ENCODE measurements around the gene ZNF771. TPM values are rescaled to one million over a fixed set of nuclear protein-coding genes. Genes with fewer than 3 reads are reported as not detected.

ZNF771 gene
- total and polyA plus RNA-seq, 9 of the 15 experiments (the other 6 are each of a cell fraction or from before 2014, with no cell fraction given): 1.5 to 12.6 (median 4.4) TPM

- peak; percentile 31 for TF ChIP-seq E2F8 (IDR thresholded peaks at IDR 0.05; ENCODE audit: low read depth, partially characterized antibody)
- TF ChIP-seq TFE3 (CRISPR knock-in tag; IDR thresholded peaks at IDR 0.05): no peak
- TF ChIP-seq EWSR1 (IDR thresholded peaks at IDR 0.05; ENCODE audit: borderline replicate concordance, low read depth, partially characterized antibody): no peak
- TF ChIP-seq ZNF592 (IDR thresholded peaks at IDR 0.05): peak; percentile 89
- peak; percentile 65 for TF ChIP-seq CXXC5 (CRISPR knock-in tag; IDR thresholded peaks at IDR 0.05)
- TF ChIP-seq KDM4B (IDR thresholded peaks at IDR 0.05; ENCODE audit: borderline replicate concordance in 2 of 2, low read depth in 1 of 2): peak in 1 of 2 experiments; percentile 69; a peak in 1 of 4 replicates
- TF ChIP-seq DPF2 (IDR thresholded peaks at IDR 0.05): peak; percentile 50; the same call in 1 of the 2 replicates
- 0 out of 2 replicates have a peak, but pooled peaks have one; percentile 54 for TF ChIP-seq ZNF830 (CRISPR knock-in tag; IDR thresholded peaks at IDR 0.05)
- TF ChIP-seq BCL6 (CRISPR knock-in tag; IDR thresholded peaks at IDR 0.05): no peak
- TF ChIP-seq L3MBTL2 (IDR thresholded peaks at IDR 0.05): peak; percentile 85
- peak; percentile 86 for TF ChIP-seq ETV1 (tag; conservative IDR thresholded peaks at IDR 0.05; ENCODE audit: low read depth)
- TF ChIP-seq ZNF668 (CRISPR knock-in tag; IDR thresholded peaks at IDR 0.05): no peak
- no peak for TF ChIP-seq RFX5 (IDR thresholded peaks at IDR 0.05; ENCODE audit: low read depth, low read length)
- TF ChIP-seq ZBED1 (IDR thresholded peaks at IDR 0.05): 0 out of 2 replicates have a peak, but pooled peaks have one; percentile 31
- 0 out of 2 replicates have a peak, but pooled peaks have one; percentile 56 for TF ChIP-seq KAT8 (IDR thresholded peaks at IDR 0.05; ENCODE audit: low read depth)
- peak; percentile 55; the same call in 1 of the 2 replicates for TF ChIP-seq MYC (IDR thresholded peaks at IDR 0.05; ENCODE audit: low read depth, low read length)
- peak; percentile 57; the same call in 1 of the 2 replicates for TF ChIP-seq MYC (CRISPR knock-in tag; IDR thresholded peaks at IDR 0.05; ENCODE audit: borderline replicate concordance, low read depth)
- TF ChIP-seq ZFP91 (CRISPR knock-in tag; IDR thresholded peaks at IDR 0.05): no peak
- TF ChIP-seq NR3C1 (CRISPR knock-in tag; IDR thresholded peaks at IDR 0.05): no peak
- peak; percentile 80 for TF ChIP-seq ATF7 (IDR thresholded peaks at IDR 0.05)
These were observed 29.6 kb upstream of the ZNF771 start (continued) for GRCh38 chr16:30377812-30378235.

Measured in K562 (cell line).